Measurements from ENCODE around the gene GHRHR.

GHRHR gene

DNA sequence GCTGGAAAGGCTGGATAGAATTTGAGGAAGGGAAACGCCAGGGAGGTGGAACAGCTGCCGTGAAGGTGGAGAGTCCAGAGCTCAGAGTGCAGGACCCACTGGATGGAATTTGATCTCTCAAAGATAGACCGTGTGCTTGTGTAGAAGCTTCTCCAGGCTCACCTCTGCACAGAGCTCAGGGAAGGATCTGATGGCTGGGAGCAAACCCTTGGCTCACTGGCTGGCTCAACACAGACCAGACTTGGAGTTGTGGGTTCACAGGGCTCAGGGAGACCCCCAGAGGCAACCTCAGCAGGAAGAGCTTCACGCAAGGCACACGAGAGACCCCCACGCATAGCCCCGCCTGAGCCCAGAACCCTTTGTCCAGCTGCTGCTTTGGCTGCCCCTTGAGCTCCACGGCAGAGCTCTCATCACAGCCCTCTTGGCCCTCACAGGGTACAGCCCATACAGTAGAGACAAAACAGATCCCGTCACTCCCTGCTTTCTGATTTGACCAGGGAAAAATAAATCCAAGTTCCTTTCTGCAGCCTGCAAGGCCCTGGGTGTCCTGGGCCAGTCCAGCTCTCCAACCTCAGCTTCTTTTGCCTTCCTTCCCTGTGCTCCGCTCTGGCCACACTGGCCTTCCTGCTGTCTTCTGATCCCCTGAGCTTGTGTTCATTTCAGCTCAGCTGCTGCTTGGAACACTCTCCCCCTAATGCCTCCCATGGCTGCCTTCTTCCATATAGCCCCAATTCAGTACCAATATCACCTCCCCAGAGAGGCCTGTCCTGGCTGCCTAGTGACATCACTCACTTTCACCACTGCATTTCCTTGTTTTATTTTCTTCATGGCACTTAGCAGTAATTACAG is 26.3 kb downstream of the GHRHR start:
- Mint-ChIP-seq H3K4me3 (no peak overlapping the region), H3K27ac (no peak overlapping the region), H3K36me3 (ENCODE audit: low read depth) (no peaks in the 10 kb centered on the region), H3K9me3 (no peaks in the 10 kb centered on the region), H3K27me3 (peaks cover 29% of the 10 kb centered on the region), H3K4me1 (ENCODE audit: low read depth) (no peaks in the 10 kb centered on the region)
- no peak for DNase-seq

DNA sequence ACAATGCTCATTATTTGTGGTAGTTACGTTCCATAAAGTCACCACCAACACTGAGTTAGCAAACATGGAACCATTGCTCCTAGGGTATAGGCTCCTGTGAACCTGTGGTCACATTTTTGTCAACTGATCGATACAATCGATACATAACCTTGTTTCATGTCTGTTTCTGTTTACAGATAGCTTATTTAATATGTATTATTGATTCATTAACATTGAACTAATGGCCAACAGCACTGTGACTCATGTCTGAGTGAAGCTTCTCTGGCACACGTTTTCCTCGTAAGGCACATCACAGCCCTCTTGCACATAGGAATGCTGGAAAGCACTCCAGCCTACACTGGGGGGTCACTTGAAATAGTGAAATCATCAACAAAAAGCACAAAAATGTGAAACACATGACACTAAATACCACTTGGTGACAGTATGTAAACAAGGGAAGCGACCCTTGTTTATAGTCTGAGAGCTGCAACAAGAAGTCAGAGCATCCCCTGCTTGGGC is 27.0 kb downstream of the GHRHR start:
- Mint-ChIP-seq H3K4me1 (ENCODE audit: low read depth) (no peaks in the 10 kb centered on the region), H3K4me3 (no peak overlapping the region), H3K27ac (no peak overlapping the region), H3K9me3 (no peaks in the 10 kb centered on the region), H3K36me3 (ENCODE audit: low read depth) (no peaks in the 10 kb centered on the region), H3K27me3 (peaks cover 23% of the 10 kb centered on the region)
- no peak for DNase-seq

DNA sequence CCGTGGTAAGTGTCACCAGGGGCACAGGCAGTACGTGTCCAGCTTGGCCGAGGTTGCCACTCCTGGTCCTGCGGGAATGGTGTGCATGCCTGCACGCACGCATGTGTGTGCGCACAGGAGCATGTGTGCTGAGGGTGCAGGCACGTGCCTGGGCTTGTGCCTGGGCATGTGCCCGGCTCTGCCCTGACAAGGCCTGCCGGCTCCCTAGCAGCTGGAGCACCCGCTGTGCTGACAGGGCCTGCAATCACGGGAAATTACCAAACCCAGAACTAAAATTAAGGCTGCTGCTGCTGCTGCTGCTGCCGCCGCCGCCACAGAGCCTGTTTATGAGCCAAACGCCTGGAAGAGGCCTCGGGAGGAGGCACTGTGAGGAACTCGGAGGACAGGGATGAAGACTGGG is 28.7 kb downstream of the GHRHR start:
- Mint-ChIP-seq H3K27ac (no peak overlapping the region), H3K36me3 (ENCODE audit: low read depth) (no peaks in the 10 kb centered on the region), H3K9me3 (no peaks in the 10 kb centered on the region), H3K27me3 (peaks cover 7% of the 10 kb centered on the region), H3K4me1 (ENCODE audit: low read depth) (no peaks in the 10 kb centered on the region), H3K4me3 (no peak overlapping the region)
- no peak for DNase-seq

DNA sequence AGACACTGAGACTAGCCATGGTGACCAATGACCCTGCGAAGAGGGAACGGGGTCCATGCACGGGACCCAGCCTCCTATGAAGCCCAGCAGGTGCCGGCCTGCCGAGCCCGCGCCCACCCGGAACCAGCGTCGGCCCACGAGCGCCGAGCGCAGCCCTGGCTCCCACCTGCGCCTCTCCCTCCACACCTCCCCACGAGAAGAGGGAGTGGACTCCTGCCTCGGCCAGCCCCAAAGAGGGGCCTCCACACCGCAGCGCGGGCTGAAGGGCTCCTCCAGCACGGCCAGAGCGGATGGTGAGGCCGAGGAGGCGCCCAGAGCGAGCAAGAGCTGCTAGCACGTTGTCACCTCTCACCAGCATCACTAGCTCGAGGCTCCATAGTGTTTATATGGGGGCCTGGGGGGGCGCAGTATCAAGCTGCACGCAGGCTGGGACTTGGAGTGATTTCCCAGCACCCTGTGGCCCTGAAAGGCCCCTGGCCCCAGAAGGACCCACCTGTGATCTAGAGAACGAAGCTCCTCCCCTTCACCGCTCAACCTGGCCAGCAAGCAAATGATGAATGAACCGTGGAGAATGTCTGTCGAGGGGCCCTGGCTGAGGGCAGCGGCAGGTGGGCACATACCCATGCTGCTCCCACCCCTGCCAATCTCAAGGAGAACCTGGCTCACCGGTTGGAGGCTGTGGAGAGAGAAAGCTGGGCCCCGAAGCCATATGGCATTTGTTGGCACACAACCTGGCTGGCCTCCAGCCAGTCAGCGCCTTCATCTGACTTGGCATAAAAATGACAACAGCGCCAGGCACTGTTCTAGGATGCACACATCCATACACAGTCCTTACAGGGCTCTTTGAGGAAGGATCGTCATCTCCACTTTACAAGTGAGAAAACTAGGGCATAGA is 30.7 kb downstream of the GHRHR start:
- Mint-ChIP-seq H3K4me3 (no peak overlapping the region), H3K9me3 (no peaks in the 10 kb centered on the region), H3K27me3 (peaks cover 4% of the 10 kb centered on the region), H3K27ac (no peak overlapping the region), H3K36me3 (ENCODE audit: low read depth) (no peaks in the 10 kb centered on the region), H3K4me1 (ENCODE audit: low read depth) (no peaks in the 10 kb centered on the region)
- DNase-seq = no peak

DNA sequence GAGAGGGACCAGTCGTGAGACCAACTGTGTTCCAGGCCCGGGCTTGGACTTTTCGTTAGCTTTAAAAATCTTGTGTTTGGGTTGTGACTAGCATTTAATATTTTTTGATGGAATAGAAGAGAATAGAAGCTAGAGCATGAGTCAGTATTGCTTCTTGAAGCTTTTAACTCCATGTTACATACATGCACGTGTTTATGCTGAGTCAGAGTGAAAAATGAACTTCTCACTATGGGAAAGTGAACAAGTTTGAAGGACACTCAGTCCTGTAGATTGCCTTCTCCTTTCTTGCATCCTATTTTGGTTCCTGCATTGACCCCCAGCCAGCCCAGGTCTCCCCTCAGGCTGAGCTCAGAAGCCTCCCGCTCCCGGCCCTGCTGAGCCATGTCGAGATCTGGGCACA is 31.8 kb downstream of the GHRHR start:
- no peak overlapping the region for H3K4me3 Mint-ChIP-seq
- H3K27me3 Mint-ChIP-seq = no peaks in the 10 kb centered on the region
- no peaks in the 10 kb centered on the region for H3K36me3 Mint-ChIP-seq (ENCODE audit: low read depth)
- DNase-seq = no peak
- H3K4me1 Mint-ChIP-seq (ENCODE audit: low read depth) = no peaks in the 10 kb centered on the region
- H3K9me3 Mint-ChIP-seq = no peaks in the 10 kb centered on the region
- H3K27ac Mint-ChIP-seq = no peak overlapping the region

DNA sequence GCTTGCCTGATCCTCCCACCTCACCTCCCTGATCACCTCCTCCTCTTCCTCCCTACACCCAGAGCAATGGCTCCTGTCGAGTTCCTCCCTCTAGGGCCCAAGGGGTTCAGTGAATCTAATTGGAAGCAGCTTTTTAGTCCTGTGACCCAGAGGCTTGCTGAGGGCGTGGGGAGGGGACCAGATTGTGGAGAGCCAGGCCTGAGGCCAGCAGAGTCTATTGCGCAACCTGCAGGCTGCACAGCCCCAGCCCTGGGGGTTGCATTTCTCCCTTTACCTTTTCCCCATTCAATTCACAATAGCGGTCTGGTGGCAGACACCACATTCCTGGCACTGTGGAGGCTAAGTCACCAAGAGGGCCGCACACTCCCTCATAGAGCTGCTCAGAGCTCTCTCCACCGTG is 32.5 kb downstream of the GHRHR start:
- no peaks in the 10 kb centered on the region for H3K36me3 Mint-ChIP-seq (ENCODE audit: low read depth)
- no peak for DNase-seq
- no peaks in the 10 kb centered on the region for H3K27me3 Mint-ChIP-seq
- no peak overlapping the region for H3K27ac Mint-ChIP-seq
- no peaks in the 10 kb centered on the region for H3K4me1 Mint-ChIP-seq (ENCODE audit: low read depth)
- no peaks in the 10 kb centered on the region for H3K9me3 Mint-ChIP-seq
- no peak overlapping the region for H3K4me3 Mint-ChIP-seq

DNA sequence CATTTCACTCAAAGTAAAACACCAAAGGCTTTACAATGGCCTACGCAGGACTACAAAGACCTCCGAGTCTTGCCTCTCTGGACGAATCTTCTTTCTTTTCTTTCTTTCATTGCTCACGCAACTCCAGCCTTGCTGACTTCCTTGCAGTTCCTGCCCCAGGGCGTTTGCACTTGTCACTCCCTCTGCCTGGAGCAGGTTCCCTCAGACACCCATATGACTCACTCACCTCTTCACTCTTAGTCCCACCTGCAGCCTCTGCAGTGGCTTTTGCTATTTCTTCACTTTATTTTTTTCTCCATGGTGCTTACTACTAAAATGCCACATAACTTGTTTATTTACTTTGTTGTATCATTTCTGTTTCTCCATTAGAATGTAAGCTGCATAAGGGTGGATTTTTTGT is 33.1 kb downstream of the GHRHR start:
- no peak overlapping the region for H3K4me3 Mint-ChIP-seq
- no peak overlapping the region for H3K27ac Mint-ChIP-seq
- no peaks in the 10 kb centered on the region for H3K9me3 Mint-ChIP-seq
- no peak for DNase-seq
- H3K4me1 Mint-ChIP-seq (ENCODE audit: low read depth) = no peaks in the 10 kb centered on the region
- no peaks in the 10 kb centered on the region for H3K27me3 Mint-ChIP-seq
- H3K36me3 Mint-ChIP-seq (ENCODE audit: low read depth) = no peaks in the 10 kb centered on the region

DNA sequence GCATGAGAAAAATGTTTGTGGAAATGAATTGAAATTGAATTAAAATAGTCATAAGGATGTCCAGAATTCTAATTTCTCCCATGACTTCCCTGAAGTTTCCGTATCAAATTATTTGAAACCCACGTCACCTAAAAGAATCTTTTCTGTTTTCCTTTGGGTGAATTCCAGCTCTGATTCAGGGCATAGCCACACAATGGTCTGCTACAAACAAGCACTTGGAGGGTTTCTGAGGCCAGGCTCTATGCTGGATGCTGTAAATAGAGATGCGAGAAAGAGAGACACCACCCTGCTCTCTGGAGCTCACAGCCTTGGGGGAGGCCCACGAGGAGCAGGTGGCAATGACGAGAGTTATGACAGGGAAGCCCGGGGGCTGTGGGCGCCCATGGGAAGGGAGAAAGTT is 33.6 kb downstream of the GHRHR start:
- no peaks in the 10 kb centered on the region for H3K27me3 Mint-ChIP-seq
- no peaks in the 10 kb centered on the region for H3K4me1 Mint-ChIP-seq (ENCODE audit: low read depth)
- no peak overlapping the region for H3K27ac Mint-ChIP-seq
- DNase-seq = no peak
- no peaks in the 10 kb centered on the region for H3K36me3 Mint-ChIP-seq (ENCODE audit: low read depth)
- H3K4me3 Mint-ChIP-seq = no peak overlapping the region
- no peaks in the 10 kb centered on the region for H3K9me3 Mint-ChIP-seq

DNA sequence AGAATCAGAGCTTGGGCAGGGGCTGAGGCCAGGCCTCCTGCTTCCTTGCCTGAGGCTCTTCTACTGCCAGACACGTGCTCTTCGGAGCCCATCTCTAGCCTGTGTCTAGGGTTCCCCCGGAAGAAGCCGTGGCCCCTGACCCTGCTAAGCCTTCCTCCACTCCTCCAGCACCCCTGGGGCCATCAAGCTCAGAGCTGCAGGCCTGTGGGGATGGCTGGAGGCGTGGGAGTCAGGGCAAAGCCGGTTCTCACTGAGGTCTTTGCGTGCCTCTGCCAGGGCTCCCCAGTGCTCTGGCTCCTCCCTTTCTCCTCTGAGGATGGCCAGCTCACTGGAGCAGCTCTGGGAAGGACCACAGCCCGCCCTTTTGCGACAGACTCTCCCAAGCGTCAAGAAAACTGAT is 34.4 kb downstream of the GHRHR start:
- no peaks in the 10 kb centered on the region for H3K36me3 Mint-ChIP-seq (ENCODE audit: low read depth)
- DNase-seq = no peak
- no peaks in the 10 kb centered on the region for H3K27me3 Mint-ChIP-seq
- no peaks in the 10 kb centered on the region for H3K4me1 Mint-ChIP-seq (ENCODE audit: low read depth)
- H3K27ac Mint-ChIP-seq = no peak overlapping the region
- no peaks in the 10 kb centered on the region for H3K9me3 Mint-ChIP-seq
- no peak overlapping the region for H3K4me3 Mint-ChIP-seq

DNA sequence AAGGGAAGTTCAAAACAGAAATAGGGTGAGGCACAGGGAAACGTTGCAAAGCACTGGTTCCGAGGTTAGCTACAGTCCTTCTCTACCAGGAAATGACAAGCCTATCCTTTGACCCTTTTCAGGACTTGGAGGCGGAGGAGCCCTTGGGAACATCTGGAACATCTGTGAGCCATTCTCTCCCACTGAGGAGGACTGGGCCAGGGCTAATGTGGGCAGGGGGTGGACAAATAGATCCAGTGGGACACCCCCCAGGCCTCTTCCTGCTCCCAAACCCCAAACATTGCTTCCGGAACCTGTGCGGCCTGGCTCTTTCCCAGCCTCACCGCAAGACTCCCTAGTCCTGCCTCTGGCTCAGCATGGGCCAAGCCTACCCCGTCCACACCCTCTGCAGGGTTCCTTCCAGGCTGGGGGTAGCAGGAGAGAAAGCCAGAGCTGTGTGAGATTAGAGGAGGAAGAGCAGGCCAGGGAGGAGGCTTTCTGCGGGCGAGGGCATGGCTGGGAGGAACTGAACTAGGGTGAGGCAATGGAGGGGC is 36.5 kb downstream of the GHRHR start:
- Mint-ChIP-seq H3K36me3 (ENCODE audit: low read depth) (no peaks in the 10 kb centered on the region), H3K27ac (no peak overlapping the region), H3K27me3 (no peaks in the 10 kb centered on the region), H3K4me1 (ENCODE audit: low read depth) (no peaks in the 10 kb centered on the region), H3K4me3 (no peak overlapping the region), H3K9me3 (no peaks in the 10 kb centered on the region)
- no peak for DNase-seq

DNA sequence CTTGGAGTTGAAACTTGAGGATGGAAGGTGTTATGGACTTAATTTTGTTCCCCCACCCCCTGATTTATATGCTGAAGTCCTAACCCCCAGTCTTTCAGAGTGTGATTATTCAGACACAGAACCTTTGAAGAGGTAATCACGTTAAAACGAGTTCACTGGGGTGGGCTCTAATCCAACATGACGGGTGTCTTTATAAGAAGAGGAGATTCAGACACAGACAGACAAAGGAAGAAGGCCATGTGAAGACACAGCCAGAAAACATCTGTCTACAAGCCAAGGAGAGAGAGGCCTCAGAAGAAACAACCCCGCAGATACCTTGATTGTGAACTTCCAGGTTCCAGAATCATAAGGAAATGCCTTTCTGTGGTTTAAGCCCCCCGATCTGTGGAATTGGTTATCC is 37.0 kb downstream of the GHRHR start:
- Mint-ChIP-seq H3K36me3 (ENCODE audit: low read depth) (no peaks in the 10 kb centered on the region), H3K27ac (no peak overlapping the region), H3K9me3 (no peaks in the 10 kb centered on the region), H3K4me3 (no peak overlapping the region), H3K4me1 (ENCODE audit: low read depth) (no peaks in the 10 kb centered on the region), H3K27me3 (peaks cover 5% of the 10 kb centered on the region)
- DNase-seq = no peak

DNA sequence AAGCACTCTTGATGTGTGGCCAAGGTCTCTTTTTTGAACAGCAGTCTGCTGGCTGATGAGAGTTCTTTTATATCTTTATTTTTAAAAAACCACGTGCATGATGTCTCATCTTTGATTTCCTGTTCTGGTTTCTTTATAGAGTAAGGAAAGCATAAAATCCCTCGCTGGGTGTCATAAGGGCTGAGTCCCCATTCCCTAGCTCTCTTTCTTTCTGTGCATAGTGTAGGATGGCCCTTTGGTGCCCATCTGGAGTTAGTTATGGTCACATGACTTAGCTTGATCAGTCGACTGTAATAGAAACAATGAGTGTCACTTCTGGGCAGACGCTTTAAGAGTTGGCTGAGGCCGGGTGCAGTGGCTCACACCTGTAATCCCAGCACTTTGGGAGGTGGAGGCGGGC is 38.5 kb downstream of the GHRHR start:
- H3K4me3 Mint-ChIP-seq = no peak overlapping the region
- no peaks in the 10 kb centered on the region for H3K36me3 Mint-ChIP-seq (ENCODE audit: low read depth)
- no peak for DNase-seq
- no peaks in the 10 kb centered on the region for H3K4me1 Mint-ChIP-seq (ENCODE audit: low read depth)
- peaks cover 10% of the 10 kb centered on the region for H3K27me3 Mint-ChIP-seq
- no peak overlapping the region for H3K27ac Mint-ChIP-seq
- H3K9me3 Mint-ChIP-seq = no peaks in the 10 kb centered on the region

DNA sequence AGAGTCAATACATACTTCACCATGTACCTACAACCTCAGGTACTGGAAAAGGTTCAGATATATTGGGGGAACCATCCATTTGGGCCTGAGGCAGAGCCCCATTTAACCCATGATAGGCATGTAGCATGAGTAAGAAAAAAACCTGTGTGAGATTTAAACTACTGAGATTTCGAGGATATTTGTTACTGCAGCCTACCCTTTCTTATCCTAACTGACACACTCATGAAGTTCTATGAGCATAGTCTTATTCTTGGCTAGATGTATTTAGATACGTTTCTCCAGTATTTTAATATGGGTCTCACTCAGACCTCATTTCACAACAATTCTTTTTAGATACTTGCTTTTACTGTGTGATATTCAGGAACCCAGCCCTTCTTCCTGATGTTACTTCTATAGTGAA is 39.3 kb downstream of the GHRHR start:
- no peaks in the 10 kb centered on the region for H3K9me3 Mint-ChIP-seq
- no peak overlapping the region for H3K4me3 Mint-ChIP-seq
- H3K4me1 Mint-ChIP-seq (ENCODE audit: low read depth) = no peaks in the 10 kb centered on the region
- DNase-seq = no peak
- no peaks in the 10 kb centered on the region for H3K36me3 Mint-ChIP-seq (ENCODE audit: low read depth)
- no peak overlapping the region for H3K27ac Mint-ChIP-seq
- H3K27me3 Mint-ChIP-seq = peaks cover 11% of the 10 kb centered on the region

DNA sequence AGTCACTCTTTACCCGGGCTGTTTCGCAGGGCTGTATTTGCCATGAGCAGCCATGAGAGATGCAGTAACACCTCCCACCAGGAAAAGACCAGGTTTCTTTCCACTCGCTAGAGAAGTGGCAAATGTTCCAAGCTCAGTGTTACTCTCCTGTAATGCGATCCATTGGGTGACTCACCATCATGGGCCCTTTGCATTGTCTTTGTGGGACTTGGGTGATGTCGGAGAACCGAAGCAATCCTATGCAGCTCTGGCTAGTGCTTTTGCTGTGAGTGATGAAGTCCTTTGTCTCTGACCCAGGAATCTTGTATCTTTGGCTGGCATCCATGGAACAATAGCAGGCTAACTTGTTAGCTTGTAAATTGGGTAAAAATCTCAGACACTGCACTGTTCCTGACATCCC is 40.0 kb downstream of the GHRHR start:
- no peak for DNase-seq
- Mint-ChIP-seq H3K27ac (no peak overlapping the region), H3K36me3 (ENCODE audit: low read depth) (no peaks in the 10 kb centered on the region), H3K4me3 (no peak overlapping the region), H3K27me3 (peaks cover 15% of the 10 kb centered on the region), H3K9me3 (no peaks in the 10 kb centered on the region), H3K4me1 (ENCODE audit: low read depth) (no peaks in the 10 kb centered on the region)

DNA sequence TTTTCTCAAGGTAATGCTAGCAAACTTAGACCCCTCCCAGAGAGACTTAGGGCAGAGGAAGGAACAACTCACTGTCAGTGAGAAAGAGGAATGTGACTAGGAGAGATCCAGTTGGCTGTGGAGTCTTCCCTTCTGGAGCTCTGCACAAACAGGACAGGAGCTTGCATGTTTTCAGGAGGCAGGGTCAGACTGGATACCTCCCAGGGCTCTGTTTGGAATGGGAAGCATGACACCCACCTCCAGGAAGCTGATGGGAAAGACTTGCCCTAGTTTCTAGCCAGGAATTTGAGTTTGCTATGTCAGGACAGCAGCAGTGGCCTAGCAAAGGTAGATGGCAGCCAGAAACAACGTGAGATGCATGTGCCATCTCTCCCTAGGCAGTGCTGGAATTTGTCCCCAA is 40.6 kb downstream of the GHRHR start:
- no peaks in the 10 kb centered on the region for H3K4me1 Mint-ChIP-seq (ENCODE audit: low read depth)
- DNase-seq = no peak
- no peak overlapping the region for H3K4me3 Mint-ChIP-seq
- no peak overlapping the region for H3K27ac Mint-ChIP-seq
- no peaks in the 10 kb centered on the region for H3K36me3 Mint-ChIP-seq (ENCODE audit: low read depth)
- peaks cover 15% of the 10 kb centered on the region for H3K27me3 Mint-ChIP-seq
- no peaks in the 10 kb centered on the region for H3K9me3 Mint-ChIP-seq
